OCI-LY7 (cell line): Measurements from ENCODE around the gene CLIC4. TPM values are rescaled to one million over a fixed set of nuclear protein-coding genes. Genes with fewer than 3 reads are reported as not detected.
"Not testable (repeated sequence)": the region's sequence is repeated elsewhere in the genome, so short reads cannot be mapped to it uniquely, and the experiment has no call there.

Experiments
- BruUV-seq: library from RNA; stranded (reverse); fragments of 400-500 nt; replicated peaks from 2 replicates; lab custom pipeline; 2021; lab: Mats Ljungman, UMichigan
- CTCF ChIA-PET: fragments of 300-600 bp; sonication (Branson Sonifier 250); formaldehyde crosslinking; loops from one replicate; lab custom pipeline; 2022; ENCODE audit warnings: antibody characterized with exemption; ENCODE audit not compliant: unreplicated experiment; lab: Charles Lee
- POLR2A ChIA-PET: fragments of 300-600 bp; sonication (Branson Sonifier 250); formaldehyde crosslinking; loops from one replicate; lab custom pipeline; 2022; ENCODE audit warnings: antibody characterized with exemption; lab: Charles Lee
- DNase-seq: peaks from one replicate; pipeline ENCODE4 v3.0.0-alpha.2; 2015; ENCODE audit warnings: low spot score
- H2AFZ ChIP-seq: fragments of 200-600 bp; sonication (generic), shearing (Covaris generic); 2 replicates; pipeline ENCODE4 v1.6.1; 2014; ENCODE audit warnings: mild to moderate bottlenecking, antibody characterized with exemption, low read length, moderate library complexity
- H3K27ac ChIP-seq: fragments of 200-600 bp; sonication (generic); 2 replicates; pipeline ENCODE4 v1.5.1; 2014; ENCODE audit warnings: mixed run types, low read depth, mild to moderate bottlenecking, moderate library complexity, low read length, inconsistent platforms; ENCODE audit not compliant: poor library complexity, severe bottlenecking
- H3K36me3 ChIP-seq: fragments of 200-600 bp; sonication (generic); 2 replicates; pipeline ENCODE4 v1.6.1; 2014; ENCODE audit warnings: mild to moderate bottlenecking, antibody characterized with exemption, low read length, moderate library complexity, mixed read lengths; ENCODE audit not compliant: insufficient read depth
- H3K4me1 ChIP-seq: fragments of 200-600 bp; sonication (generic); 2 replicates; pipeline ENCODE4 v1.5.1; 2014; ENCODE audit warnings: mild to moderate bottlenecking, low read length; ENCODE audit not compliant: insufficient read depth, poor library complexity, severe bottlenecking
- H3K4me2 ChIP-seq: fragments of 200-600 bp; sonication (generic); 2 replicates; pipeline ENCODE4 v1.6.1; 2014; ENCODE audit warnings: mild to moderate bottlenecking, low read length
- H3K4me3 ChIP-seq: fragments of 200-600 bp; sonication (generic); 2 replicates; pipeline ENCODE4 v1.5.1; 2014; ENCODE audit warnings: mild to moderate bottlenecking, low read depth, low read length; ENCODE audit not compliant: poor library complexity, severe bottlenecking
- H3K79me2 ChIP-seq: fragments of 200-600 bp; sonication (generic); 2 replicates; pipeline ENCODE4 v1.6.1; 2016; ENCODE audit warnings: low read depth, mild to moderate bottlenecking, low read length, moderate library complexity, mixed read lengths; ENCODE audit not compliant: insufficient read depth
- H3K9me2 ChIP-seq: fragments of 200-600 bp; sonication (generic); 2 replicates; pipeline ENCODE4 v1.6.1; 2016; ENCODE audit warnings: mild to moderate bottlenecking, low read length, mixed read lengths; ENCODE audit not compliant: insufficient read depth
- H3K9me3 ChIP-seq: fragments of 200-600 bp; sonication (generic); 2 replicates; pipeline ENCODE4 v1.6.1; 2014; ENCODE audit warnings: mild to moderate bottlenecking, mixed run types, low read length, mixed read lengths
- H4K20me1 ChIP-seq: fragments of 200-600 bp; sonication (generic); 2 replicates; pipeline ENCODE4 v1.6.1; 2014; ENCODE audit warnings: mild to moderate bottlenecking, antibody characterized with exemption, low read length, moderate library complexity, mixed read lengths; ENCODE audit not compliant: insufficient read depth
- CTCF ChIP-seq: fragments of 200-600 bp; sonication (generic); conservative IDR thresholded peaks from 2 replicates; pipeline ENCODE4 v1.5.1; 2014; ENCODE audit warnings: mild to moderate bottlenecking, antibody characterized with exemption, low read length, moderate library complexity, mixed read lengths
- EZH2phosphoT487 ChIP-seq: fragments of 200-600 bp; sonication (generic); IDR thresholded peaks from 2 replicates; pipeline ENCODE4 v1.6.1; 2018; ENCODE audit warnings: low read depth, borderline replicate concordance, mild to moderate bottlenecking, mixed run types, antibody characterized with exemption, low read length, moderate library complexity, mixed read lengths
- intact Hi-C: fragments of 100-400 bp; cut with micrococcal nuclease; formaldehyde crosslinking; loops from one replicate; pipeline ENCODE4 v1.10.0; 2022; ENCODE audit not compliant: unreplicated experiment
- total RNA-seq, 2 experiments: library from RNA; depleted of rRNA in 1 of 2; stranded (reverse); fragments of >200 nt in 1 of 2; shearing (Covaris generic) in 1 of 2; gene quantifications; 2 replicates each; pipeline ENCODE4 v1.2.3, GENCODE V29; 2014 to 2022

The CLIC4 gene
- total RNA-seq, 2 experiments from 2014 or later = 35.5 to 116 TPM

DNA sequence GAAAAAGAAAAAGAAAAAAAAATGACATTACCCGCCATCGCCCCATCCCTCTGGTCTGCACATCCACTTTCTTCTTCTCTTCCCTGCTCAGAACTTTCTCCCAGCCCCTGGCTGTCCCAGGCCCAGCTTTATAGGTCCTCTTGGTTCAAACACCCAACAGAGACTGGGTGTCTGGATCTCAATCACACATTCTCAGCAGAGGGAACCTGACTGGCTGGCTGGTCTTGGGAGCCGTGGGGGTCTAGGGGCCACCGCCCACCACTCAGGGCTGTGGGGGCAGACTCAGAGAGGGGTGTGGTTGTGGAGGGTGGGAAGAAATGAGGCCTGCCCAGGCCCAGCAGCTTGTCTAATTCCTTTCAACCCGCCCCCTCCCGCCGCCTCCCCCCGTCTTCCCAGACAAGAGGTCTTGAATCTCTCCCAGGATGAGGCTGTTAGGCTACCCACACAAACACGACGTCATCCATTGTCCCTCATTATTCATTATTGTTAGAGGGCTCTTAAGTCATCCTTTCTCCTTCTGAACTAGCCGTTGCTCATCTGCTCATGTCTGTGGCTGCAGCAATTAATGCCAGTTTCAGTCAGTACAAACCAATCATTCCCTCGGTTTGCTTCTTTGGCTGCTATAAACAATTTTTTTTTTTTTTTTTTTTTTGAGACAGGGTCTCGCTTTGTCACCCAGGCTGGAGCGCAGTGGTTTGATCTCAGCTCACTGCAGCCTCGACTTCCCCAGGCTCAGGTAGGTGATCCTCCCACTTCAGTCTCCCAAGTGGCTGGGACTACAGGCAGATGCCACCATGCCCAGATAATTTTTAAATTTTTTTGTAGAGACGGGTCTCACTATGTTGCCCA, 40.6 kb upstream of the CLIC4 start:
- Histone ChIP-seq H3K9me2 (no peaks in the 10 kb centered on the region), H3K4me2 (no peak overlapping the region), H2AFZ (no peak overlapping the region), H4K20me1 (no peaks in the 10 kb centered on the region), H3K9me3 (no peaks in the 10 kb centered on the region), H3K79me2 (no peaks in the 10 kb centered on the region), H3K4me1 (peaks cover 3% of the 10 kb centered on the region), H3K27ac (no peak overlapping the region), H3K4me3 (no peak overlapping the region), H3K36me3 (no peaks in the 10 kb centered on the region)
- ChIA-PET CTCF (interaction anchor here (0.6 kb wide), 1 partner anchor 9 kb away, joined by 3 read pairs; no protein-coding TSS in a partner anchor), POLR2A (no interaction called here)
- BruUV-seq = no TSS peak
- no peak for TF ChIP-seq EZH2phosphoT487
- TF ChIP-seq CTCF = no peak
- no peak for DNase-seq
- intact Hi-C loops = no loop called here

- no peaks in the 10 kb centered on the region for H3K36me3 ChIP-seq
- H3K4me2 ChIP-seq = no peak overlapping the region
- no peak overlapping the region for H2AFZ ChIP-seq
- TF ChIP-seq EZH2phosphoT487 (no peak), CTCF (no peak)
- peaks cover 3% of the 10 kb centered on the region for H3K4me1 ChIP-seq
- intact Hi-C loops = no loop called here
- no peaks in the 10 kb centered on the region for H4K20me1 ChIP-seq
- no peak overlapping the region for H3K27ac ChIP-seq
- no peak for DNase-seq
- H3K9me2 ChIP-seq = no peaks in the 10 kb centered on the region
- no peak overlapping the region for H3K4me3 ChIP-seq
- no peaks in the 10 kb centered on the region for H3K9me3 ChIP-seq
- no peaks in the 10 kb centered on the region for H3K79me2 ChIP-seq
- ChIA-PET CTCF (interaction anchor here (0.6 kb wide), 1 partner anchor 10 kb away, joined by 3 read pairs; no protein-coding TSS in a partner anchor), POLR2A (no interaction called here)
- BruUV-seq = no TSS peak
Measured at GRCh38 chr1:24705260-24706073, 39.8 kb upstream of the CLIC4 start.

DNA sequence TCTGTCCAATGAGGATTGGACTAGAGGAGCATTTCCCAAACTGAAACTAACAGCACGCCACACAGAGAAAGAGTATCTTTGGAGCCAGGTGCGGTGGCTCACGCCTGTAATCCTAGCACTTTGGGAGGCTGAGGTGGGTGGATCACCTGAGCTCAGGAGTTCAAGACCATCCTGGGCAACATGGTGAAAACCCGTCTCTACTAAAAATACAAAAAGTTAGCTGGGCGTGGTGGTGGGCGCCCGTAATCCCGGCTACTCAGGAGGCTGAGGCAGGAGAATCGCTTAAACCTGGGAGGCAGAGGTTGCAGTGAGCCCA, 39.2 kb upstream of the CLIC4 start:
- H4K20me1 ChIP-seq, H3K79me2 ChIP-seq, CTCF ChIA-PET, intact Hi-C loops, H3K9me2 ChIP-seq, H3K4me2 ChIP-seq, H3K27ac ChIP-seq, H3K36me3 ChIP-seq, H2AFZ ChIP-seq, POLR2A ChIA-PET, DNase-seq, BruUV-seq, H3K4me3 ChIP-seq, H3K4me1 ChIP-seq, H3K9me3 ChIP-seq: not testable (repeated sequence)
